GM18861 (cell line): Measurements from ENCODE around the gene PTCSC3.
A peak's percentile ranks its signal among the peaks of the same experiment; 100 is the strongest.
"Not testable (repeated sequence)": the region's sequence is repeated elsewhere in the genome, so short reads cannot be mapped to it uniquely, and the experiment has no call there.

Experiments
- ATAC-seq: cut with Tn5 transposase; IDR thresholded peaks from one replicate; pipeline ENCODE4 v1.9.1; 2021; ENCODE audit not compliant: unreplicated experiment

Gene PTCSC3

GRCh38 chr14:36174767-36175424 lies 1.6 kb downstream of the PTCSC3 start:
- no peak for ATAC-seq

- no peak for ATAC-seq
Observed at GRCh38 chr14:36173161-36173560, 3.4 kb downstream of the PTCSC3 start.

DNA sequence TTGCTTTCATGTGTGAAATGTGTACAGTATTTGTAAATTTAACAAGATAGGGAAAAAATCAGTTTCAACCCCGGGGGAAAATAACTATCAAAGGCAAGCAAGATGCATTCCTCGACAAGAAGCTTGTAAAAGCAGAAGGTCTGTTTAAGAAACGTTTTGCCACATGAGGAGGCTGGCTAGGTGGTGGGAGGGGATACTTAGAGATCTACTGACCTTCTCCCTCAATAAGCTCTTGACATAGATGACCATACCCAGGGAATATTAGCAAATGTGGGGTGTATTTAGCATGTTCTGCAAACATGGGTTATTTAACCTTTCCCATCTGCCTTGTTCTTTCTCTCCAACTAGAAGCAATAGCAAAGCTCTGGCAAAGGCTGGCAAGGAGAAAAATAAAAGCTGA lies 4.9 kb downstream of the PTCSC3 start:
- ATAC-seq, result no peak

DNA sequence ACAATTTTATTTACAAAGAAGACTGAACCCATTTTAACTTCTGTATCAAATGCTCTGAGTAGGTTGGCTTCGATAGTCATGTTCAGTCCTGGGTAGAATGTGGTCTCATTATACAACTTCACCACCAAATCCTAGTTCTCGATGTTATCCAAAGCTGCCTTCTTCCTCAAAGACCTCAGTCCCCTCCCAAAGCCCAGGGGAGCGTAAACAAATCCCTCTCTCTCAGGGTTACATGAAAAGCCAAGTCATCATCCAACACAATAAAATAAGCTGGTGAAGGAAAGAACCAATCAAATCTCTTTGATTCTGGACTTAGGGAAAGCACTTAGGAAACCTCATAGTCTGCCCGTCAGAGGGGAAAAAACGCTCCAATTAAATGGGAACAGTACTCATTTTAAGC lies 9.1 kb downstream of the PTCSC3 start:
- ATAC-seq, result no peak

DNA sequence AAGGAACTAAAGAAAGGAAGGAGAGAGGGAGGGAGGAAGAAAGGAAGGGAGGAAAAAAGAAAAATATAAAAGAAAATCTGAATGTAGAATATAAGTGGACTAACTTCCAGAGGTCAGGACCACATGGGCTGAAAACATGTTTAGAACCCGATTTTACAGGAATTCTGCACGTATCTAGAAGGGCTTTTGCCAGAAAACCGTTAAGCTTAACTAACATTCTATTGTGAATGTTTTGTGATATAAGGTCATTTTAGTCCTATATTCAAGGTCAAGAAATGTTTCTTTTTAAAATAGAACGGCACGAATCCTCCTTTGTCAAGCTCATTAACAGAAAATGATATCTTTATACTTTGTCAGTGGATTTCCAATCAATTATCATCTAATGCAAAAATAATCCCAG lies 13.1 kb downstream of the PTCSC3 start:
- ATAC-seq, result no peak

DNA sequence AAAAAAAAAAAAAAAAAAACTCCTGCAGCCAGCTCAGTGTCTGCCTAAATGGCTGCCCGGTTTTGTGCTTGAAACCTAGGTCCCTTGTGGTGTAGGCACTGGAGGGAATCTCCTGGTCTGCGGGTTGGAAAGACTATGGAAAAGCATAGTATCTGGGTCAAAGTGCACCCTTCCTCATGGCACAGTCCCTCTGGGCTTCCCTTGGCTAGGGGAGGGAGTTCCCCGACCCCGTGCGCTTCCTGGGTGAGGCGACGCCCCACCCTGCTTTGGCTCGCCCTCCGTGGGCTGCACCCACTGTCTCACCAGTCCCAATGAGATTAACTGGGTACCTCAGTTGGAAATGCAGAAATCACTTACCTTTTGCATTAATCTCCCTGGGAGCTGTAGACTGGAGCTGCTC lies 14.3 kb downstream of the PTCSC3 start:
- ATAC-seq, result no peak

DNA sequence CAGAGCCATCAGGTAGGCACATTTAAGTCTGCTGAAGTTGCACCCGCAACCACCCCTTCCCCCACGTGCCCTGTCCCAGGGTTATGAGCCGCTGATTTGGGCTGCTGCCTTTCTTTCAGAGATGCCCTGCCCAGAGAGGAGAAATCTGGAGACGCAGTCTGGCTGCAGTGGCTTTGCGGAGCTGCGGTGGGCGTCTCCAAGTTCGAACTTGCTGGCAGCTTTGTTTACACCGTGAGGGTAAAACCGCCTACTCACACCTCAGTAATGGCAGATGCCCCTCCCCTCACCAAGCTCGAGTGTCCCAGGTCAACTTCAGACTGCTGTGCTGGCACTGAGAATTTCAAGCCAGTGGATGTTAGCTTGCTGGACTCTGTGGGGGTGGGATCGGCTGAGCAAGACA lies 14.7 kb downstream of the PTCSC3 start:
- no peak for ATAC-seq

DNA sequence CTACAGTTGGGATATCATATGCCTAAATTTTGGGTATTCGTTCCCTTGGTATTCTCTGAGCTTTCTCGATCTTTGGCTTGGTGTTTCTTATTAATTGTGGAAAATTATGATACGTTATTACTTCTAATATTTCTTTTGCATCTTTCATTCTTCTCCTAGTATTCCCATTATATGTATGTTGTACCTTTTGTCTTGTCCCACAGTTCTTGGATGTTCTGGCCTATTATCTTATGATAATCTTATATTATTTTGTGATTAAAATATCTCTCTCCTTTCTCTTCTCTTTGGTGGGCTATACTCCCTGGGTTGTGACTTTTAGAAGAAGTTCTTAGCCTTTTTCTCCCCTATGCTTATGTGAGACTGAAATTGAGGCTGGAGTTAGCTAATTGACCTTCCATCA lies 25.2 kb downstream of the PTCSC3 start:
- no peak for ATAC-seq

- ATAC-seq, result no peak
Observed at GRCh38 chr14:36134038-36134437, 42.5 kb downstream of the PTCSC3 start.

DNA sequence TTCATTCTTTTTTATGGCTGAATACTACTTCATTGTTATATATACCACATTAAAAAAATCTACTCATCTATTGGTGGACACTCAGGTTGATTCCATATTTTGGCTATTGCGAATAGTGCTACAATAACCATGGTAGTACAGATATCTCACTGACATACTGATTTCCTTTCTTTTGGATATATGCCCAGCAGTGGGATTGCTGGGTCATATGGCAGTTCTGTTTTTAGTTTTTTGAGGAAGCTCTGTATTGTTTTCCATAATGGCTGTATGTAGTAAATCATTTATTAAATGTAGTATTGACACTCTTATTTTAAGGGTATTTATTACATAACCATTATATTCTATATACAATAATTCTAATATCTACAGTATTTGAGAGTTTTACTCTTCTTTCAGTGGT lies 43.7 kb downstream of the PTCSC3 start:
- no peak for ATAC-seq

GRCh38 chr14:36130186-36130585 lies 46.3 kb downstream of the PTCSC3 start:
- no peak for ATAC-seq

- ATAC-seq, result no peak
Observed at GRCh38 chr14:36129181-36129580, 47.3 kb downstream of the PTCSC3 start.

- no peak for ATAC-seq
Observed at GRCh38 chr14:36113341-36113740, 63.2 kb downstream of the PTCSC3 start.

DNA sequence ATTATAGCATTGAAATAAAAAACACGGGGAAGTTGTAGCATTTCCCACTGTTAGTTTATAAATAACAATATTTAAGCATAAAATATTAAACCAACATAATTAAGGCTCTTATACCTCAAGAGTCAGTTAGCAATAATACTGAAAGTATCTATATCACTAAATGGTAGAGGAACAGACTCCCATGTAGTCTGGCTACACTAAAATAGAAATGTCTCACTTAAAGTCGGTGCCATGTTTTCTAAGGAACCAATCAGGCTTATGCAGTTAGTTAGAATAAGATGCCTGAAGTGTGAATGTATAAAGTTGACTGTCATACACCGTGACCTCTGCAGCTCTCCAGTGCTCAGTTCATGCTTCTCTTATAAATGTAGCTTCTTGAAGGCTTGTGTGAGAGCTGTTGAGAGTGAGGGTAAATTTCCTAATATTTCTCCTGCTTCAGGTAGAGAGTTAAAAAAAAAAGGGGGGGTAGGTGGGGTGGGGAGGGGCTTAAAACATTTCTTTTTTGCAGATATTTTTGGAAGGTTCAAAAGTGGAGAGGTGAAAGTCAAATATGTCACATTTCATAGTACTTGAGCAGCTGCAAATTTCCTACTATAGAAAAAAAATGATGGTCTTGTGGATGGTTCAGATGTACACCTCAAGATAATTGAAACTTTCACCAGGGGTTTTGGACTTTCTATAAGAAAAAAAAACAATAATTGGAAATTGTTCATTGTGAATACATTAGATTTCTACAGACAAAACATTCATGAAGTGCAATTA lies 64.5 kb downstream of the PTCSC3 start:
- peak; percentile 58 for ATAC-seq

DNA sequence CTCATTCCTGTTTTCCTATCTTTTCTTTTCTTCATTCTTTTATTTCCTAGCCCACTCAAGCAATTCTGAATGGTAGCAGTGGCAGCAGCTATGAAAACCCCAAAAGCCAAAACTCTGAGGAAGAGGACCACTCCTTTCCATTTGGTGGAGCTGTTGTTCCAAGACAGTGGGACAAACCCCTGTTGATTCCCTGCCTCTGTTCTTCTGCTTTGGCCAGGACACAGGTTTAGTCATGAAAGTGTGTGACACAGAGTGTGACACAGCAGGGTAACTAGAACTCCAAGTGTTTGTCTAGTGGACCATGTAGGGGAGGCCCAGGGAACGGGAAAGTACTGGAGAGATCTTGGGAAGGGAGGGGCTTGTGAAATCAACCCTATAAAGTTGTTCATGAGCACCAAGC lies 71.1 kb downstream of the PTCSC3 start:
- ATAC-seq, result no peak

DNA sequence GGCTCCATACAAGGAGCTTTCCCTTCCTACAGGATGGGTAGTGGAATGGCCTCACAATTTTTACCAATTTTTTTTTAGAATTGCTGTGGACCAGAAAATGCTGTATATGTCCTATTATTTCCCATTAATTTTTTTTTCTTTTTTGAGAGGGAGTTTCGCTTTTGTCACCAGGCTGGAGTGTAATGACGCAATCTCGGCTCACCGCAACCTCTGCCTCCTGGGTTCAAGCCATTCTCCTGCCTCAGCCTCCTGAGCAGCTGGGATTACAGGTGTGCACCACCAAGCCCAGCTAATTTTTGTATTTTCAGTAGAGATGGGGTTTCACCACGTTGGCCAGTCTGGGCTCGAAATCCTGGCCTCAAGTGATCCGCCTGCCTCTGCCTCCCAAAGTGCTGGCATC lies 72.3 kb downstream of the PTCSC3 start:
- not testable (repeated sequence) for ATAC-seq

GRCh38 chr14:36099619-36100018 lies 76.9 kb downstream of the PTCSC3 start:
- no peak for ATAC-seq

GRCh38 chr14:36097356-36097755 lies 79.2 kb downstream of the PTCSC3 start:
- ATAC-seq, result no peak

- no peak for ATAC-seq
Observed at GRCh38 chr14:36096090-36096489, 80.4 kb downstream of the PTCSC3 start.

GRCh38 chr14:36094963-36095362 lies 81.6 kb downstream of the PTCSC3 start:
- no peak for ATAC-seq

- ATAC-seq, result peak; percentile 99
Observed at GRCh38 chr14:36091096-36091495, 85.4 kb downstream of the PTCSC3 start.

DNA sequence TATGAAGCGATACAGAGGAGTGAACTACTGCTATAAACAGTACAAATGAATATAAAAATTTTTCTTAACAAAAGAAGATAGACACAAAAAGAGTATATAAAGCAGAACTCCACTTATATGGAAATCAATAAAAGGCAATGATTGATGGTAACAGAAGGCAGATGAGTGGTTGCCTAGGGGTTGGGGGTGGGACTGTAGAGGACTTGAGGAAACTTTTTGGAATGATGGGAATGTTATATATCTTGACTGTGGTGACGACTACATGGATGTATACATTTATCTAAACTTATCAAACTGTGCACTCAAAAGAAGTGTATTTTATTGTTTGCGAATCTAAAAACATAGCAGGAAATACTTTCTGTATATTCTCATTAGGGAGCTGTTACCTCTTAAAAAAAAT lies 89.1 kb downstream of the PTCSC3 start:
- ATAC-seq, result no peak
